MCF 10A (cell line): ENCODE measurements around the gene AKT1S1. TPM values are rescaled to one million over a fixed set of nuclear protein-coding genes. Genes with fewer than 3 reads are reported as not detected.

Source experiments
- BruUV-seq: library from RNA; stranded (reverse); fragments of 400-500 nt; replicated peaks from 2 replicates; lab custom pipeline; 2021; lab: Mats Ljungman, UMichigan
- CTCF ChIA-PET: fragments of 300-600 bp; sonication (Branson Sonifier 250); formaldehyde crosslinking; extraction: SDS; loops from one replicate; lab custom pipeline; 2021; ENCODE audit warnings: antibody characterized with exemption, inconsistent platforms; lab: Yijun Ruan, JAX
- POLR2A ChIA-PET: fragments of 300-600, 350-650 bp; sonication (Branson Sonifier 250); formaldehyde crosslinking; extraction: SDS; loops from one replicate; lab custom pipeline; 2020; ENCODE audit warnings: antibody characterized with exemption, inconsistent platforms; lab: Yijun Ruan, JAX
- DNase-seq: peaks from one replicate; pipeline ENCODE4 v3.0.0-alpha.2; 2018; ENCODE audit not compliant: unreplicated experiment
- H3K27ac Mint-ChIP-seq: one replicate; pipeline ENCODE4 v1.8.0; 2022; ENCODE audit warnings: mild to moderate bottlenecking, low read depth, mixed read lengths; ENCODE audit not compliant: unreplicated experiment
- H3K27me3 Mint-ChIP-seq: one replicate; pipeline ENCODE4 v1.8.0; 2022; ENCODE audit warnings: mixed read lengths; ENCODE audit not compliant: insufficient read depth, unreplicated experiment
- H3K36me3 Mint-ChIP-seq: one replicate; pipeline ENCODE4 v1.8.0; 2022; ENCODE audit warnings: mild to moderate bottlenecking, moderate library complexity, mixed read lengths; ENCODE audit not compliant: insufficient read depth, unreplicated experiment
- H3K4me1 Mint-ChIP-seq: one replicate; pipeline ENCODE4 v1.8.0; 2022; ENCODE audit warnings: mixed read lengths; ENCODE audit not compliant: insufficient read depth, unreplicated experiment
- H3K4me3 Mint-ChIP-seq: one replicate; pipeline ENCODE4 v1.8.0; 2022; ENCODE audit warnings: mild to moderate bottlenecking, moderate library complexity, mixed read lengths; ENCODE audit not compliant: unreplicated experiment
- H3K9me3 Mint-ChIP-seq: one replicate; pipeline ENCODE4 v1.8.0; 2022; ENCODE audit warnings: mixed read lengths; ENCODE audit not compliant: unreplicated experiment
- intact Hi-C: fragments of 100-400 bp; cut with micrococcal nuclease; formaldehyde crosslinking; loops from 2 replicates; pipeline ENCODE4 v1.14.1; 2022
- total RNA-seq: library from RNA; stranded (reverse); gene quantifications from 2 replicates; pipeline ENCODE4 v1.2.3, GENCODE V29; 2022
- TF ChIP-seq, protein P1 (sequence below): fragments of 200-600 bp; IDR thresholded peaks from one replicate; pipeline ENCODE4 v1.8.0; 2022; ENCODE audit warnings: antibody characterized with exemption, mild to moderate bottlenecking; ENCODE audit not compliant: unreplicated experiment

AKT1S1 gene
- total RNA-seq, 1 experiment from 2014 or later, result 74.7 TPM

DNA sequence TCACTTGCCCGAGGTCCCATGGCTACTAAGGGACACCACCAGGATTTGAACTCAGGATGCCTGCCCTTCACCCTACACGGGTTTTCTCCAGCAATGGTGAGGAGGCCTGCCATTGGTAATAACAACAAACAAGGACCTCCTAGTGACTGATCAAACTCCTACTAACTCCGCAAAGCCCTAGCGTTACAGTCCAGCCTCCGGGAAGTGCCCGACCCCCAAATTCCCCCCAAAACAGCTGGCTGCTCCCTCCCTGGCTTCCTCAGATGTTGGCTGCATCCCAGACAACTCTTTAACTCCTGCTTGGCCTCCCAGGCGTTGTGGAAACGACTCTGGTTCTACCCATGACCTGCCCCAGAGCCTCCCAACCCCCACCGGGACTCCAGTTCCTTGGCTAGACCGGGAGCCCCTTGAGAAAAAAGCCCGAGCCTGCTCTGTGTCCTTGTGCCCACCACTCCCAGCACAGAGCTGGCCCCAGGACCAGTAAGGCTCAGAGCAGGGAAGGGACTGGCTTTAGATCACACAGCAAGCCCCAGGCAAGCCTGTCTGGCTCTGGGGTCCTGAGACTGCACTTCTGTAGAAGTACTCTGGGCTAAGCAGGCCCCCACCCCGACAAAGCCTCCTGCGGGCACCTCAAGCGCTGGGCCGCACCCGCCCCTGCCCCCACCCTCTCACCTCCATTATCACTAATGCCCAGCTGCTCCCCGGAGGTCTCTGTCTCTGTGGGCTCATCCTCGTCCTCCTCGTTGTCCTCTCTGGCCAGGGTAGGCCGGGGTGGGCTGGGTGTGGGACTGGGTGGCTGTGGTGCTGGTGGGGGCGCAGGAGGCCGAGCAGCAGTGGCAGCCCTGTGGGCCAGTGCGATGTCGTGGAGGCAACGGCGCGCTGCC lies 4.7 kb downstream of the AKT1S1 start:
- Mint-ChIP-seq H3K27me3 (no peaks in the 10 kb centered on the region), H3K9me3 (no peaks in the 10 kb centered on the region), H3K4me1 (peaks cover 6% of the 10 kb centered on the region), H3K36me3 (peaks cover 30% of the 10 kb centered on the region), H3K4me3 (no peak overlapping the region), H3K27ac (no peak overlapping the region)
- TF ChIP-seq, protein P1, sequence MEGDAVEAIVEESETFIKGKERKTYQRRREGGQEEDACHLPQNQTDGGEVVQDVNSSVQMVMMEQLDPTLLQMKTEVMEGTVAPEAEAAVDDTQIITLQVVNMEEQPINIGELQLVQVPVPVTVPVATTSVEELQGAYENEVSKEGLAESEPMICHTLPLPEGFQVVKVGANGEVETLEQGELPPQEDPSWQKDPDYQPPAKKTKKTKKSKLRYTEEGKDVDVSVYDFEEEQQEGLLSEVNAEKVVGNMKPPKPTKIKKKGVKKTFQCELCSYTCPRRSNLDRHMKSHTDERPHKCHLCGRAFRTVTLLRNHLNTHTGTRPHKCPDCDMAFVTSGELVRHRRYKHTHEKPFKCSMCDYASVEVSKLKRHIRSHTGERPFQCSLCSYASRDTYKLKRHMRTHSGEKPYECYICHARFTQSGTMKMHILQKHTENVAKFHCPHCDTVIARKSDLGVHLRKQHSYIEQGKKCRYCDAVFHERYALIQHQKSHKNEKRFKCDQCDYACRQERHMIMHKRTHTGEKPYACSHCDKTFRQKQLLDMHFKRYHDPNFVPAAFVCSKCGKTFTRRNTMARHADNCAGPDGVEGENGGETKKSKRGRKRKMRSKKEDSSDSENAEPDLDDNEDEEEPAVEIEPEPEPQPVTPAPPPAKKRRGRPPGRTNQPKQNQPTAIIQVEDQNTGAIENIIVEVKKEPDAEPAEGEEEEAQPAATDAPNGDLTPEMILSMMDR, result no peak
- ChIA-PET CTCF (no interaction called here), POLR2A (interaction anchor here (0.6 kb wide), 2 partner anchors 109 to 131 kb away, joined by 3 read pairs; partner anchors contain the start of gene TSKS)
- no TSS peak for BruUV-seq
- intact Hi-C loops, result no loop called here
- DNase-seq, result no peak

DNA sequence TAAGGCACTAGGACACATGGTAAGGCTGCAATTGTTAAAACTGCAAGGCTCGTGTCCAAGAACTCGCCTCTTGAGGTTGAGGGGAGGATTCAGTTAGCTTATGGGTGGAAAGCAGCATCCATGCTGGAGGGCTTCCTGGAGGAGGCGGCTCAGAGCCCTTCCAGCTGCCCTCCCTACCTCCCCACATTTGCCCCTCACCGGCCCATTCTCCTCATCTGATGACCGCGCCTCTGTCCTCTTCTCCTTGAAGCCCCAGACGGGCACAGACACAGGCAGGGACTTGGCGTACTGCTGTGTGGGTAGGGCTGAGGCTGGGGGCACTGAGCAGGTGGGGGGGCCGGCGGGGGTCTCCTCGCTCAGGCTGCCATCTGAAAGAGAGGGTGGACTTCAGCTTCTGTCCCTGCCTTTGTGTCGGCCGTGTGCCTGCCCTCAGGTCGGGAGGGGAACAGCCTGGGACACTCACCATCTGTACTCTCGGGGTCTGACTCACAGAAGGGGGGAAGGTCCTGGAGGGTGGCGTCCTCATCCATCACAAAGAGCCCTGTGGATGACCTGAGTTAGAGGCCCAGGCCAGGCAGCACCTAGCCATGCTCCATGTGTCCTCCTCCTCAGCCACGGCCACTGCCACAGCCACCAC lies 5.7 kb downstream of the AKT1S1 start:
- DNase-seq, result no peak
- intact Hi-C loops, result no loop called here
- TF ChIP-seq, protein P1, result no peak
- CTCF ChIA-PET, result no interaction called here
- POLR2A ChIA-PET, result interaction anchor here (2.8 kb wide), 1 partner anchor 19 kb away, joined by 40 read pairs; the partner anchor contains the start of gene PTOV1
- H3K4me3 Mint-ChIP-seq, result no peak overlapping the region
- no TSS peak for BruUV-seq
- H3K36me3 Mint-ChIP-seq, result peaks cover 37% of the 10 kb centered on the region
- H3K4me1 Mint-ChIP-seq, result peaks cover 11% of the 10 kb centered on the region
- no peaks in the 10 kb centered on the region for H3K27me3 Mint-ChIP-seq
- H3K27ac Mint-ChIP-seq, result no peak overlapping the region
- no peaks in the 10 kb centered on the region for H3K9me3 Mint-ChIP-seq

DNA sequence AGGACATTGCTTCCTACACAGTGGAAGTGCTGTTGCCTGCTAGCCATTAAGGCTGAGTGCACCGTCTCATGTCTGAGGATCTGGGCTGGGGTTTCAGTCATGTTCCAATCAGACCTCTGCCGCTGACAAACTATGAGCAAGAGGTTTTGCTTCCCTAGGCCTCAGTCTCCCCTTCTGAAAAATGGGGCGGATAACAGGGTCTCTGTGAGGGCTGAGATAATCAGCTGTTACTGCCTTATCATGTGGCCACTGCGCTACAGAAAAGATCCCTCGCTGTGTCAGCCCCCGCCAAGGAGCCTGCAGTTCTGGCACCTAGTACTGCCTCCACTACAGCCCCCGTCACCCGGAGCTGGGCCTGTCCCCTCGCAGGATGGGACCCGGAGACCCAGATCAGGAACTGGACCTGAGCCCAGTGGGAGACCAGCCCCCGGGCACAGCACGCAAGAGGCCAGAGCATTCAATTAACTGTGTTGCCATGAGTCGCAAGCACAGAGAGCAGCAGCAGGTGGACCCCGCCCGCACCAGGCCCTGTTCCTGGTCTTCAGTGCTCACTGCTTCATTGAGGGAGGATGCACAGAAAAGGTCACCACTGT lies 6.8 kb downstream of the AKT1S1 start:
- Mint-ChIP-seq H3K9me3 (no peaks in the 10 kb centered on the region), H3K36me3 (peaks cover 43% of the 10 kb centered on the region), H3K27ac (no peak overlapping the region), H3K4me1 (peaks cover 8% of the 10 kb centered on the region), H3K4me3 (no peak overlapping the region), H3K27me3 (no peaks in the 10 kb centered on the region)
- intact Hi-C loops, result no loop called here
- DNase-seq, result no peak
- no TSS peak for BruUV-seq
- TF ChIP-seq, protein P1, result no peak
- POLR2A ChIA-PET, result interaction anchor here (1.6 to 2.8 kb wide), 2 partner anchors 18 to 206 kb away, joined by 9 to 40 read pairs; partner anchors contain the start of genes BCL2L12, IRF3 and PTOV1
- CTCF ChIA-PET, result no interaction called here
